ENCODE measurements around the gene CCZ1.
"Not testable (repeated sequence)": the region's sequence is repeated elsewhere in the genome, so short reads cannot be mapped to it uniquely, and the experiment has no call there.

Gene CCZ1

DNA sequence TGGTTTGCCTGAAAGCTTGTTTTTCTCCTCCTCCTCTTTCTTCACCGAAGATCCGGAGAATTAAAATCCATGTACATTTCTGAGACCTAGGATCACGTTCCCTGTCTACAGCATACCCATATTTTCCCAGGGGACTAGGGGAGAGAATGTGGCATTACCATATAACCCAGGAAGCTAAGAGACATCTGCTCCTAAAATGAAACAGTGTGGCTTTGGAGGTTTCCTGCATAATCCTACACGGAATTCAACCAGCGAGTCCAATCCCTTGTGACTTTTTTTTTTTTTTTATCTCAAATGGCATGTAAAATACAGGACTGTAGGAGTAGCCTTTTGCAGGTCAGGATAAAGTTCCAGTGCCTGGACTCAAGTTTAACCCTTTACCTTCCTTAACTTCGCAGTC lies 10.3 kb downstream of the CCZ1 start:
- not testable (repeated sequence) for DNase-seq

DNA sequence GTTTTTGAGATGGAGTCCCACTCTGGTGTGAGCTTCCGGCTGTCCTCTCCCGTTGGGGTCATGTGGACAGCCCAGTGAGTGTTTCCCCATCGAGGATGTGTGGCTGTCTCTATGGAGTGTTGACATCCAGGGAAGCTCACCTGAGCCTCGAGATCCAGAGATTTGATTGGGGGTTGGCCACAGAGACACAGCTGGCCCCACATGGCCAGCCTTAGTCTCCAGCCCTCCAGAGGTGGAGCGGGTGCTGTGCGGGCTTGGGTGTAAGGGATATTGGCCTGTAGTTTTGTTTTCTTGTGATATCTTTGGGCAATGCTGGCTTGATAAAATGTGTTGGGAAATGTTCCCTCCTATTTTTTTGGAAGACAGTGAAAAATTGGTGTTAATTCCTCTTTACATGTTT lies 18.0 kb downstream of the CCZ1 start:
- DNase-seq: not testable (repeated sequence)

- not testable (repeated sequence) for DNase-seq
These were observed 25.6 kb downstream of the CCZ1 start for GRCh38 chr7:5924180-5924579.

GRCh38 chr7:5924630-5925029 lies 26.1 kb downstream of the CCZ1 start:
- DNase-seq: not testable (repeated sequence)

DNA sequence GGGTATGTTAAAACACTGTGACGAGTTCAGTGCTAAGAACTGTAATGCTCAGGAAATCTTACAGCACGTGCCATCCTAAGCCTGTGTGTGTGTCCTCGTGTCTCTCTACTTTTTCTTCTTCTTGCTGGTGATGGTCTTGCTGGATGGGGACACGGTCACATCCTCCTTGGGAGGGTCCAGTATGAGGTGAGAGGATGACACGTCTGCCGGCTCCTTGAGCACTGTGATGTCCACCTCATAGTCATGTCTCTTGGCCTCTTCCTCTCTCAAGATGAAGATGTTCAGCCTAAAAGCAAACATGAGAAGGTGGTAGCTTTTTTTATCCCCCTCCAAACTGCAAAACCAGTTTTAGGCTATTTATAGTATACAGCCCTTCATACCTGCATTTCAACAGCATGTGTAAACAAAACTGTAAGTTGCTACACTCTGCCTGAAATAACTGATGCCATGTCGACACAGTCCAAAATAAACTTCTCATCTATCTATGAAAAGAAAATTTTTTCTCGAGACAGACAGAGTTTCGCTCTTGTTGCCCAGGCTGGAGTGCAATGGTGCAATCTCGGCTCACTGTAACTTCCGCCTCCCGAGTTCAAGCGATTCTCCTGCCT lies 27.8 kb downstream of the CCZ1 start:
- DNase-seq: not testable (repeated sequence)

GRCh38 chr7:5930290-5930689 lies 31.8 kb downstream of the CCZ1 start:
- DNase-seq: not testable (repeated sequence)

DNA sequence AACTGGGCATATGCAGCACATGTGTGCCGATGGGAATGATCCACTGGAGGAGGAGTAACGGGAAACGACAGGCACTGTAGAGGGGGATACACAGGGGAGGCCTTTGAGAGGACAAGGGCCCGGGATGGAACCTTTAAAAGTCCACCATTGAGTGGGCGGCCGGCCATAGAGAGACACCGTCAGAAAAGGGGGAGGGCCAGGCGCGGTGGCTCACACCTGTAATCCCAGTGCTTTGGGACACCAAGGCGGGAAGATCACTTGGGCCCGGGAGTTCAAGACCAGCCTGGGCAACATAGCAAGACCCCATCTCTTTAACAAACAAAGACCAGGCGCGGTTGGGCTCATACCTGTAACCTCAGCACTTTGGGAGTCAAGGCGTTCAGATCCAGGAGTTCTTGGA lies 32.7 kb downstream of the CCZ1 start:
- DNase-seq: not testable (repeated sequence)

- not testable (repeated sequence) for DNase-seq
These were observed 33.5 kb downstream of the CCZ1 start for GRCh38 chr7:5931905-5932644.

DNA sequence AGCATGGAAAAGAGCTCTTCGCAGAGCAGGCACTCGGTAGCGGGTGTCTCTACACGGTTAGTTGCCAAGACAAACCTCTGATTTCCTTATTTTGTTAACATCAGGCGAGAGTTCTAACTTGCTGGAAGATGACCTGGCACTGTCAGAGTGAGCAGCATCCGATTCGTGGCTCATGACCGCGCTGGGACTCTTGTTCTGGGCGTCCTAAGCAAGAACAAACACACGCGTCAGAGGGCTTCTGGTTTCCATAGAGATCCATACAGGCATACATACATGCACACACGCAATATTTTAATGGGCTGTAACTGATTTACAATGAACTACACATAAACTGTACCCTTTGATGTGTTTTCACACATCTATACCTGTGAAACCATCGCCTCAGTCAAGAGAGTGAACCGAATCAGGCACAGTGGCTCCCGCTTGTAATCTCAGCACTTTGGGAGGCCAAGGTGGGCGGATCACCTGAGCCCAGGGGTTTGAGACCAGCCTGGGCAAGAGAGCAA lies 36.5 kb downstream of the CCZ1 start:
- DNase-seq: not testable (repeated sequence)

DNA sequence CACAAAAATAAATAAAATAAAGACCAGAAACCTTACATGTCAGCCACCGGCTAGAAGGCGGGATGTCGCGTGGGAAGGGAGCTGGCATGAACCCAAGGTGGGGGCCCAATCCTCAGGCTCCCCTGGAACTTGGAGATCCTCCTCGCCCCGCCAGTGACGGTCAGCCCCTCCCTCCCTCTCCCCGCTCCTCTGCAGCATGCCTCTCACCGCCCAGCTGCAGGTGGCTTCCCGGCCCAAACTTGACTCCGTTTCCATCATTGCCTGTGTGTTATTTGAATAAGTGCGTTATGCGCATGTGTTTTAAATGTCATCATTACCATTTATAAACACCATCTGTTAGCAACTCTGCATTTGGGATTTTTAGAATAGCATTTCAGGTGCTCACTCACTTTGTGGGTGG lies 64.7 kb downstream of the CCZ1 start:
- not testable (repeated sequence) for DNase-seq

- DNase-seq: not testable (repeated sequence)
These were observed 65.3 kb downstream of the CCZ1 start for GRCh38 chr7:5963810-5964209.

GRCh38 chr7:5970347-5970911 lies 71.9 kb downstream of the CCZ1 start, which contains the start of gene RSPH10B:
TSS of gene RSPH10B (minus strand) at chr7:5970689. CDS start at chr7:5967116, 3,573 bp downstream.
- not testable (repeated sequence) for DNase-seq

- DNase-seq: not testable (repeated sequence)
These were observed 75.0 kb downstream of the CCZ1 start for GRCh38 chr7:5973580-5973979.

Data from nucleus accumbens (tissue), 56 donors.